Stomach (tissue), 4 donors: ENCODE data around the gene SAPCD2.

Experiments
- EP300 ChIP-seq: sonication (generic); formaldehyde crosslinking; IDR thresholded peaks from one replicate; pipeline ENCODE4 v1.6.1; 2017; ENCODE audit warnings: antibody characterized with exemption
- POLR2A ChIP-seq, 4 donors: fragments of 450-650 bp; IDR thresholded peaks; one replicate each; pipeline ENCODE4 v1.6.1; 2016; ENCODE audit warnings: antibody characterized with exemption in 4 of 4, control low read depth in 2 of 4, mild to moderate bottlenecking in 1 of 4, moderate library complexity in 1 of 4
- POLR2AphosphoS5 ChIP-seq, 3 donors: sonication (generic); formaldehyde crosslinking; IDR thresholded peaks; one replicate each; pipeline ENCODE4 v1.6.1; 2016; ENCODE audit warnings: antibody characterized with exemption in 3 of 3

DNA sequence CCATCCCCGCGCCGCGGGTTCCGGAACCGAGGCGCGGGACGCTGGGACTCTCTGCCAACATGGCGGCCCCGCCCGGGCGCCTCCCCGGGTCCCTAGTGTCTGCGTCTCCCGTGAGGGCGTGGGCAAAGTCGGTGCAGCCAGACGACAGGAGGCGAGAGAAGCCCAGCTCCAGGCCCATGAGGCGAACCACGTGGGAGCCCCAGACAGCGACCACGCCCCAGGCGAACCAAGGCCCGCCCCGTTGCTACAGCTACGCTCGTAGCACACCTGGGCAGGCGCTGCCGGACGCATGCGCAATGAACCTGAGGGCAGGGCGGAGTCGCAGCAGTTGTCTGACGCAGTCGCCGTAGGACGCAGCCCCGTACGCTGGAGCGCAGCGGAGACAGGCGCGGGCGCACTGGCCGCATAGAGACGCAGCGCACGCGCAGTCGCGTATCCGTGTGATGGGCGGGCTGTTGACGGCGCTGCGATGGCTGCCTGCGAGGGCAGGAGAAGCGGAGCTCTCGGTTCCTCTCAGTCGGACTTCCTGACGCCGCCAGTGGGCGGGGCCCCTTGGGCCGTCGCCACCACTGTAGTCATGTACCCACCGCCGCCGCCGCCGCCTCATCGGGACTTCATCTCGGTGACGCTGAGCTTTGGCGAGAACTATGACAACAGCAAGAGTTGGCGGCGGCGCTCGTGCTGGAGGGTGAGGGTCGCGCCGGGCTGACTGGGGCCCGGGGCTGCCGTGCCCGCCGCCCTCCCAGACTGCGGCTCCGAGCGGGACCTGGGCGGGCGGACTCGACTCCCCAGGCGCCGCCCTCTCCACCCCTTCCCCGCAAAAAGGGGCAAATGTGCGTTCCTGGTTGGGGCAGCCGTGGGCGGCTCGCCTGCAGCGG, 16.4 kb upstream of the SAPCD2 start, which contains the start of gene MAN1B1:
- TF ChIP-seq POLR2A (IDR thresholded peaks at IDR 0.05) (peak in 1 of 4 donors; percentile 83), EP300 (no peak), POLR2AphosphoS5 (IDR thresholded peaks at IDR 0.05) (peak; percentile 70 to 97 (median 95))
